ENCODE results near the gene ARID3A. TPM values are rescaled to one million over a fixed set of nuclear protein-coding genes. Genes with fewer than 3 reads are reported as not detected.

ARID3A gene
- polyA plus RNA-seq, 3 donors from 2014 or later, result 1.0 to 1.7 (median 1.4) TPM

GRCh38 chr19:996051-996838 is 70.4 kb downstream of the ARID3A start:
- peaks cover 4 to 14% of the 10 kb centered on the region in 2 donors for H3K4me1 Mint-ChIP-seq
- peak; percentile 80 to 87 (median 81) for DNase-seq
- H3K27me3 Mint-ChIP-seq (ENCODE audit: low read depth in 3 of 3), result peaks cover 20 to 25% (median 25%) of the 10 kb centered on the region in 3 donors
- no peaks in the 10 kb centered on the region for H3K36me3 Mint-ChIP-seq
- no peaks in the 10 kb centered on the region for H3K9me3 Mint-ChIP-seq
- peak overlapping the region; percentile 43 to 94 (median 82) for H3K27ac Mint-ChIP-seq
- peak overlapping the region; percentile 30 to 72 (median 61) for H3K4me3 Mint-ChIP-seq

- Mint-ChIP-seq H3K27me3 (ENCODE audit: low read depth in 3 of 3) (peaks cover 22 to 25% (median 25%) of the 10 kb centered on the region in 3 donors), H3K4me3 (peak overlapping the region in 1 of 5 donors; percentile 24), H3K4me1 (peaks cover 4 to 14% of the 10 kb centered on the region in 2 donors)
Observed at GRCh38 chr19:998064-998463, 72.2 kb downstream of the ARID3A start.

GRCh38 chr19:999379-999719 is 73.5 kb downstream of the ARID3A start:
- no peaks in the 10 kb centered on the region for H3K9me3 Mint-ChIP-seq
- DNase-seq, result no peak
- H3K27ac Mint-ChIP-seq, result peak overlapping the region in 1 of 6 donors; percentile 23
- peaks cover 22 to 25% (median 25%) of the 10 kb centered on the region in 3 donors for H3K27me3 Mint-ChIP-seq (ENCODE audit: low read depth in 3 of 3)
- H3K4me3 Mint-ChIP-seq, result peak overlapping the region in 4 of 5 donors; percentile 40 to 51 (median 42)
- H3K36me3 Mint-ChIP-seq, result no peaks in the 10 kb centered on the region
- peaks cover 4 to 14% of the 10 kb centered on the region in 2 donors for H3K4me1 Mint-ChIP-seq

More at GRCh38 chr19:998064-998463, 72.2 kb downstream of the ARID3A start:
- no peaks in the 10 kb centered on the region for H3K36me3 Mint-ChIP-seq
- no peak for DNase-seq
- peak overlapping the region in 4 of 6 donors; percentile 30 to 65 (median 48) for H3K27ac Mint-ChIP-seq
- no peaks in the 10 kb centered on the region for H3K9me3 Mint-ChIP-seq

GRCh38 chr19:1000095-1000494 is 74.3 kb downstream of the ARID3A start, which contains the start of gene GRIN3B:
Gene GRIN3B (plus strand): TSS chr19:1000419. CDS start chr19:1000438, 19 bp downstream.
- H3K36me3 Mint-ChIP-seq, result no peaks in the 10 kb centered on the region
- peak within 1 kb of the TSS in 4 of 5 donors; percentile 40 to 51 (median 42) for H3K4me3 Mint-ChIP-seq
- H3K27me3 Mint-ChIP-seq (ENCODE audit: low read depth in 3 of 3), result peaks cover 22 to 25% (median 25%) of the 10 kb centered on the region in 3 donors
- peak within 1 kb of the TSS in 1 of 6 donors; percentile 23 for H3K27ac Mint-ChIP-seq
- no peaks in the 10 kb centered on the region for H3K9me3 Mint-ChIP-seq
- peak; percentile 25 to 43 (median 34) for DNase-seq
- H3K4me1 Mint-ChIP-seq, result peaks cover 4 to 14% of the 10 kb centered on the region in 2 donors

- H3K36me3 Mint-ChIP-seq, result no peaks in the 10 kb centered on the region
Observed at GRCh38 chr19:1000591-1001537, 75.0 kb downstream of the ARID3A start.

GRCh38 chr19:1001538-1002166 is 75.8 kb downstream of the ARID3A start:
- Mint-ChIP-seq H3K4me3 (no peak overlapping the region), H3K27ac (no peak overlapping the region), H3K36me3 (no peaks in the 10 kb centered on the region), H3K27me3 (ENCODE audit: low read depth in 3 of 3) (peaks cover 16 to 22% (median 17%) of the 10 kb centered on the region in 3 donors), H3K4me1 (peaks cover under 1 to 10% of the 10 kb centered on the region in 2 donors), H3K9me3 (no peaks in the 10 kb centered on the region)
- DNase-seq, result peak; percentile 56 to 65 (median 63)

More at GRCh38 chr19:1000591-1001537, 75.0 kb downstream of the ARID3A start:
- H3K27ac Mint-ChIP-seq, result no peak overlapping the region
- peaks cover 21 to 25% (median 22%) of the 10 kb centered on the region in 3 donors for H3K27me3 Mint-ChIP-seq (ENCODE audit: low read depth in 3 of 3)
- H3K9me3 Mint-ChIP-seq, result no peaks in the 10 kb centered on the region
- no peak for DNase-seq
- H3K4me1 Mint-ChIP-seq, result peaks cover 4 to 14% of the 10 kb centered on the region in 2 donors
- H3K4me3 Mint-ChIP-seq, result no peak overlapping the region

GRCh38 chr19:1002600-1002999 is 76.8 kb downstream of the ARID3A start:
- H3K27ac Mint-ChIP-seq, result no peak overlapping the region
- no peaks in the 10 kb centered on the region for H3K9me3 Mint-ChIP-seq
- peaks cover 0 to 8% of the 10 kb centered on the region in 2 donors for H3K4me1 Mint-ChIP-seq
- no peaks in the 10 kb centered on the region for H3K36me3 Mint-ChIP-seq
- peaks cover 13 to 19% (median 14%) of the 10 kb centered on the region in 3 donors for H3K27me3 Mint-ChIP-seq (ENCODE audit: low read depth in 3 of 3)
- DNase-seq, result no peak
- H3K4me3 Mint-ChIP-seq, result no peak overlapping the region

GRCh38 chr19:1003283-1003682 is 77.4 kb downstream of the ARID3A start:
- no peaks in the 10 kb centered on the region for H3K9me3 Mint-ChIP-seq
- DNase-seq, result no peak
- peaks cover 0 to 6% of the 10 kb centered on the region in 2 donors for H3K4me1 Mint-ChIP-seq
- peaks cover 6 to 12% (median 7%) of the 10 kb centered on the region in 3 donors for H3K27me3 Mint-ChIP-seq (ENCODE audit: low read depth in 3 of 3)
- no peak overlapping the region for H3K27ac Mint-ChIP-seq
- H3K4me3 Mint-ChIP-seq, result no peak overlapping the region
- no peaks in the 10 kb centered on the region for H3K36me3 Mint-ChIP-seq

- no peaks in the 10 kb centered on the region for H3K9me3 Mint-ChIP-seq
- no peak overlapping the region for H3K4me3 Mint-ChIP-seq
- peaks cover 1 to 6% (median 2%) of the 10 kb centered on the region in 3 donors for H3K27me3 Mint-ChIP-seq (ENCODE audit: low read depth in 3 of 3)
- DNase-seq, result no peak
- no peaks in the 10 kb centered on the region for H3K36me3 Mint-ChIP-seq
- H3K27ac Mint-ChIP-seq, result no peak overlapping the region
- H3K4me1 Mint-ChIP-seq, result peaks cover 0 to 1% of the 10 kb centered on the region in 2 donors
Observed at GRCh38 chr19:1004204-1004802, 78.5 kb downstream of the ARID3A start.

- H3K9me3 Mint-ChIP-seq, result no peaks in the 10 kb centered on the region
- no peak overlapping the region for H3K27ac Mint-ChIP-seq
- H3K4me3 Mint-ChIP-seq, result no peak overlapping the region
- H3K4me1 Mint-ChIP-seq, result peaks cover 0 to 1% of the 10 kb centered on the region in 2 donors
- DNase-seq, result no peak
- H3K27me3 Mint-ChIP-seq (ENCODE audit: low read depth in 3 of 3), result peaks cover 0 to 1% (median under 1%) of the 10 kb centered on the region in 3 donors
- H3K36me3 Mint-ChIP-seq, result no peaks in the 10 kb centered on the region
Observed at GRCh38 chr19:1004803-1005664, 79.2 kb downstream of the ARID3A start.

GRCh38 chr19:1006711-1007398 is 81.0 kb downstream of the ARID3A start:
- H3K27me3 Mint-ChIP-seq (ENCODE audit: low read depth in 3 of 3), result peaks cover 0 to 1% (median 0%) of the 10 kb centered on the region in 3 donors
- no peaks in the 10 kb centered on the region for H3K36me3 Mint-ChIP-seq
- H3K27ac Mint-ChIP-seq, result no peak overlapping the region
- no peaks in the 10 kb centered on the region for H3K4me1 Mint-ChIP-seq
- no peak for DNase-seq
- H3K4me3 Mint-ChIP-seq, result no peak overlapping the region
- no peaks in the 10 kb centered on the region for H3K9me3 Mint-ChIP-seq

Data from immature natural killer cell (primary cell).